WTC11 (cell line): ENCODE measurements around the gene USF1. TPM values are rescaled to one million over a fixed set of nuclear protein-coding genes. Genes with fewer than 3 reads are reported as not detected.
A peak's percentile ranks its signal among the peaks of the same experiment; 100 is the strongest.

Source experiments
- ATAC-seq: fragments of 200-7000 bp; cut with Tn5 transposase; 2 replicates; pipeline ENCODE4 v1.10.0; 2021; ENCODE audit warnings: mild to moderate bottlenecking, moderate library complexity
- CTCF ChIA-PET: fragments of 300-600 bp; sonication (Branson Sonifier 250); formaldehyde crosslinking; loops from one replicate; lab custom pipeline; 2021; ENCODE audit warnings: antibody characterized with exemption; lab: Charles Lee
- POLR2A ChIA-PET: fragments of 350-600 bp; sonication (Branson Sonifier 250); formaldehyde crosslinking; loops from one replicate; lab custom pipeline; 2021; ENCODE audit warnings: antibody characterized with exemption; lab: Charles Lee
- DNase-seq: peaks from one replicate; pipeline ENCODE4 v3.0.0; 2021; ENCODE audit warnings: low spot score
- H3K27ac Mint-ChIP-seq: 2 replicates; pipeline ENCODE4 v1.8.0; 2021; ENCODE audit warnings: mixed read lengths
- H3K27me3 Mint-ChIP-seq: 2 replicates; pipeline ENCODE4 v1.8.0; 2021; ENCODE audit warnings: low read depth, mild to moderate bottlenecking, moderate library complexity, mixed read lengths
- H3K36me3 Mint-ChIP-seq: 2 replicates; pipeline ENCODE4 v1.8.0; 2021; ENCODE audit warnings: mixed read lengths
- H3K4me1 Mint-ChIP-seq: 2 replicates; pipeline ENCODE4 v1.8.0; 2022; ENCODE audit warnings: mixed read lengths
- H3K4me3 Mint-ChIP-seq: 2 replicates; pipeline ENCODE4 v1.8.0; 2021; ENCODE audit warnings: mild to moderate bottlenecking, moderate library complexity, mixed read lengths
- H3K9me3 Mint-ChIP-seq: 2 replicates; pipeline ENCODE4 v1.8.0; 2021; ENCODE audit warnings: mixed read lengths
- ELF4 ChIP-seq: sonication (generic); formaldehyde crosslinking; IDR thresholded peaks from 2 replicates; pipeline ENCODE4 v1.8.1; 2022; ENCODE audit warnings: low read depth, mild to moderate bottlenecking, moderate library complexity, missing genetic modification reagents
- ESRRA ChIP-seq: sonication (generic); formaldehyde crosslinking; IDR thresholded peaks from 2 replicates; pipeline ENCODE4 v1.8.1; 2022; ENCODE audit warnings: mild to moderate bottlenecking, missing genetic modification reagents, borderline replicate concordance
- HMGA2 ChIP-seq: fragments of 250-450 bp; sonication (Bioruptor Pico); IDR thresholded peaks from 2 replicates; pipeline ENCODE4 v1.4.0; 2021; ENCODE audit warnings: mild to moderate bottlenecking, moderate library complexity
- KAT7 ChIP-seq: sonication (generic); formaldehyde crosslinking; IDR thresholded peaks from 2 replicates; pipeline ENCODE4 v1.8.1; 2023; ENCODE audit warnings: missing genetic modification reagents, mild to moderate bottlenecking, borderline replicate concordance
- NFE2L1 ChIP-seq: sonication (generic); formaldehyde crosslinking; IDR thresholded peaks from 2 replicates; pipeline ENCODE4 v1.8.1; 2023; ENCODE audit warnings: missing genetic modification reagents
- PRDM15 ChIP-seq: sonication (generic); formaldehyde crosslinking; IDR thresholded peaks from 2 replicates; pipeline ENCODE4 v1.8.0; 2022; ENCODE audit warnings: missing genetic modification reagents
- PRRX2 ChIP-seq: fragments of 250-450 bp; sonication (Bioruptor Pico); IDR thresholded peaks from 2 replicates; pipeline ENCODE4 v1.8.0; 2021; ENCODE audit warnings: mild to moderate bottlenecking
- RELA ChIP-seq: sonication (generic); formaldehyde crosslinking; IDR thresholded peaks from 2 replicates; pipeline ENCODE4 v1.8.1; 2022; ENCODE audit warnings: missing genetic modification reagents, mild to moderate bottlenecking, borderline replicate concordance
- SMAD3 ChIP-seq: sonication (generic); formaldehyde crosslinking; IDR thresholded peaks from 2 replicates; pipeline ENCODE4 v1.8.0; 2022; ENCODE audit warnings: missing genetic modification reagents, mild to moderate bottlenecking, borderline replicate concordance
- TEAD4 ChIP-seq: sonication (generic); formaldehyde crosslinking; IDR thresholded peaks from 2 replicates; pipeline ENCODE4 v1.8.0; 2022; ENCODE audit warnings: mild to moderate bottlenecking, missing genetic modification reagents
- USF1 ChIP-seq: sonication (generic); formaldehyde crosslinking; IDR thresholded peaks from 2 replicates; pipeline ENCODE4 v1.8.0; 2022; ENCODE audit warnings: mild to moderate bottlenecking, missing genetic modification reagents
- ZNF138 ChIP-seq: sonication (generic); formaldehyde crosslinking; conservative IDR thresholded peaks from 2 replicates; pipeline ENCODE4 v1.8.1; 2022; ENCODE audit warnings: mild to moderate bottlenecking, moderate library complexity, missing genetic modification reagents
- ZNF263 ChIP-seq: sonication (generic); formaldehyde crosslinking; IDR thresholded peaks from 2 replicates; pipeline ENCODE4 v1.8.1; 2022; ENCODE audit warnings: low read depth, mild to moderate bottlenecking, moderate library complexity, missing genetic modification reagents
- ZNF396 ChIP-seq: fragments of 250-450 bp; sonication (Bioruptor Pico); IDR thresholded peaks from 2 replicates; pipeline ENCODE4 v1.8.0; 2021; ENCODE audit warnings: mild to moderate bottlenecking, moderate library complexity, borderline replicate concordance
- ZSCAN18 ChIP-seq: fragments of 250-450 bp; sonication (Bioruptor Pico); IDR thresholded peaks from 2 replicates; pipeline ENCODE4 v2.1.2; 2022; ENCODE audit warnings: mild to moderate bottlenecking, moderate library complexity
- total RNA-seq: library from RNA; stranded (reverse); gene quantifications from 3 replicates; pipeline ENCODE4 v1.2.3, GENCODE V29; 2021

The USF1 gene
- total RNA-seq, 1 experiment from 2014 or later: 65.6 TPM

- Mint-ChIP-seq H3K9me3 (no peaks in the 10 kb centered on the region), H3K27ac (no peak overlapping the region), H3K4me3 (no peak overlapping the region), H3K4me1 (peaks cover 41% of the 10 kb centered on the region), H3K27me3 (no peaks in the 10 kb centered on the region; the same call in 1 of the 2 replicates), H3K36me3 (no peaks in the 10 kb centered on the region)
- POLR2A ChIA-PET: no interaction called here
- CTCF ChIA-PET: interaction anchor here (0.5 to 1.9 kb wide), 3 partner anchors 11 to 62 kb away, joined by 3 to 6 read pairs (median 4); partner anchors contain the start of gene F11R
- TF ChIP-seq ZNF263: peak; percentile 51; the same call in 1 of the 2 replicates
- TF ChIP-seq ZNF138 (CRISPR knock-in tag): no peak
- DNase-seq (no peak), ATAC-seq (no peak; the same call in none of the 2 replicates)
Measured at GRCh38 chr1:161082996-161083747, 37.4 kb upstream of the USF1 start.

- H3K4me1 Mint-ChIP-seq: peaks cover 41% of the 10 kb centered on the region
- CTCF ChIA-PET: interaction anchor here (1.1 to 1.9 kb wide), 3 partner anchors 11 to 198 kb away, joined by 3 to 6 read pairs (median 4); partner anchors contain the start of gene ITLN1
- ATAC-seq: no peak
- no peaks in the 10 kb centered on the region for H3K36me3 Mint-ChIP-seq
- TF ChIP-seq ZSCAN18 (CRISPR knock-in tag): no peak
- TF ChIP-seq NFE2L1: no peak
- TF ChIP-seq USF1 (CRISPR knock-in tag): no peak
- TF ChIP-seq ZNF396 (CRISPR knock-in tag): no peak
- no peak for TF ChIP-seq ELF4 (CRISPR knock-in tag)
- no peak for TF ChIP-seq HMGA2 (CRISPR knock-in tag)
- no peak for TF ChIP-seq PRDM15 (CRISPR knock-in tag)
- TF ChIP-seq RELA (CRISPR knock-in tag): no peak
- no peak for TF ChIP-seq SMAD3 (CRISPR knock-in tag)
- no peak for TF ChIP-seq KAT7 (CRISPR knock-in tag)
- TF ChIP-seq, all 79 proteins: peak for 0
- Mint-ChIP-seq H3K4me3 (no peak overlapping the region), H3K27me3 (no peaks in the 10 kb centered on the region; the same call in 1 of the 2 replicates), H3K27ac (no peak overlapping the region), H3K9me3 (no peaks in the 10 kb centered on the region)
- POLR2A ChIA-PET: no interaction called here
- DNase-seq: no peak
Measured at GRCh38 chr1:161082483-161082882, 36.7 kb upstream of the USF1 start.

- Mint-ChIP-seq H3K4me1 (peaks cover 37% of the 10 kb centered on the region), H3K27ac (no peak overlapping the region), H3K4me3 (no peak overlapping the region)
Measured at GRCh38 chr1:161081519-161081918, 35.7 kb upstream of the USF1 start.

More at GRCh38 chr1:161081519-161081918, 35.7 kb upstream of the USF1 start:
- ChIA-PET CTCF (interaction anchor here (1.2 to 2.3 kb wide), 2 partner anchors 8 to 197 kb away, joined by 3 to 8 read pairs; partner anchors contain the start of genes ITLN1 and NECTIN4), POLR2A (no interaction called here)
- no peaks in the 10 kb centered on the region for H3K9me3 Mint-ChIP-seq
- DNase-seq: no peak
- TF ChIP-seq PRRX2 (no peak), TEAD4 (CRISPR knock-in tag) (no peak), ESRRA (CRISPR knock-in tag) (no peak)
- ATAC-seq: no peak
- H3K36me3 Mint-ChIP-seq: no peaks in the 10 kb centered on the region
- no peaks in the 10 kb centered on the region; the same call in 1 of the 2 replicates for H3K27me3 Mint-ChIP-seq
